ENCODE measurements around the gene HIP1.
"Not testable (repeated sequence)": the region's sequence is repeated elsewhere in the genome, so short reads cannot be mapped to it uniquely, and the experiment has no call there.

HIP1 gene

GRCh38 chr7:75569629-75570282, 169.0 kb downstream of the HIP1 start:
- not testable (repeated sequence) for DNase-seq (ENCODE audit: low spot score)

- DNase-seq (ENCODE audit: low spot score) = no peak
These were observed 170.7 kb downstream of the HIP1 start for GRCh38 chr7:75567948-75568595.

- DNase-seq (ENCODE audit: low spot score) = no peak
These were observed 173.5 kb downstream of the HIP1 start for GRCh38 chr7:75565132-75565837.

GRCh38 chr7:75563171-75563570, 175.6 kb downstream of the HIP1 start:
- no peak for DNase-seq (ENCODE audit: low spot score)

- DNase-seq (ENCODE audit: low spot score) = no peak
These were observed 178.8 kb downstream of the HIP1 start for GRCh38 chr7:75559976-75560365.

GRCh38 chr7:75559355-75559975, 179.3 kb downstream of the HIP1 start:
- no peak for DNase-seq (ENCODE audit: low spot score)

GRCh38 chr7:75556835-75557234, 181.9 kb downstream of the HIP1 start:
- not testable (repeated sequence) for DNase-seq (ENCODE audit: low spot score)

GRCh38 chr7:75555736-75556135, 183.0 kb downstream of the HIP1 start:
- DNase-seq (ENCODE audit: low spot score) = no peak

- no peak for DNase-seq (ENCODE audit: low spot score)
These were observed 192.3 kb downstream of the HIP1 start for GRCh38 chr7:75546237-75547015.

- DNase-seq (ENCODE audit: low spot score) = no peak
These were observed 201.0 kb downstream of the HIP1 start for GRCh38 chr7:75537731-75538130.

GRCh38 chr7:75536940-75537538, 201.7 kb downstream of the HIP1 start:
- no peak for DNase-seq (ENCODE audit: low spot score)

- DNase-seq (ENCODE audit: low spot score) = no peak
These were observed 202.2 kb downstream of the HIP1 start for GRCh38 chr7:75536491-75536890.

GRCh38 chr7:75534727-75535307, 203.9 kb downstream of the HIP1 start:
- peak; percentile 47 for DNase-seq (ENCODE audit: low spot score)

- DNase-seq (ENCODE audit: low spot score) = no peak
These were observed 204.8 kb downstream of the HIP1 start for GRCh38 chr7:75533926-75534325.

- DNase-seq (ENCODE audit: low spot score) = no peak
These were observed 206.1 kb downstream of the HIP1 start for GRCh38 chr7:75532639-75533038.

- DNase-seq (ENCODE audit: low spot score) = no peak
These were observed 207.4 kb downstream of the HIP1 start for GRCh38 chr7:75531359-75531821.

- peak; percentile 40 for DNase-seq (ENCODE audit: low spot score)
These were observed 211.5 kb downstream of the HIP1 start for GRCh38 chr7:75527224-75527722.

GRCh38 chr7:75521727-75522126, 217.0 kb downstream of the HIP1 start:
- not testable (repeated sequence) for DNase-seq (ENCODE audit: low spot score)

- not testable (repeated sequence) for DNase-seq (ENCODE audit: low spot score)
These were observed 219.9 kb downstream of the HIP1 start for GRCh38 chr7:75518842-75519241.

- DNase-seq (ENCODE audit: low spot score) = not testable (repeated sequence)
These were observed 229.7 kb downstream of the HIP1 start for GRCh38 chr7:75509033-75509432.

- not testable (repeated sequence) for DNase-seq (ENCODE audit: low spot score)
These were observed 246.7 kb downstream of the HIP1 start, which contains the start of gene SPDYE5 for GRCh38 chr7:75492020-75492419. TSS of gene SPDYE5 (plus strand) at chr7:75492320. CDS start at chr7:75494048, 1,728 bp downstream.
